Measurements from ENCODE around the gene VWA5B2. TPM values are rescaled to one million over a fixed set of nuclear protein-coding genes. Genes with fewer than 3 reads are reported as not detected.

VWA5B2 gene
- total RNA-seq, 1 donor from 2014 or later = 1.1 TPM

DNA sequence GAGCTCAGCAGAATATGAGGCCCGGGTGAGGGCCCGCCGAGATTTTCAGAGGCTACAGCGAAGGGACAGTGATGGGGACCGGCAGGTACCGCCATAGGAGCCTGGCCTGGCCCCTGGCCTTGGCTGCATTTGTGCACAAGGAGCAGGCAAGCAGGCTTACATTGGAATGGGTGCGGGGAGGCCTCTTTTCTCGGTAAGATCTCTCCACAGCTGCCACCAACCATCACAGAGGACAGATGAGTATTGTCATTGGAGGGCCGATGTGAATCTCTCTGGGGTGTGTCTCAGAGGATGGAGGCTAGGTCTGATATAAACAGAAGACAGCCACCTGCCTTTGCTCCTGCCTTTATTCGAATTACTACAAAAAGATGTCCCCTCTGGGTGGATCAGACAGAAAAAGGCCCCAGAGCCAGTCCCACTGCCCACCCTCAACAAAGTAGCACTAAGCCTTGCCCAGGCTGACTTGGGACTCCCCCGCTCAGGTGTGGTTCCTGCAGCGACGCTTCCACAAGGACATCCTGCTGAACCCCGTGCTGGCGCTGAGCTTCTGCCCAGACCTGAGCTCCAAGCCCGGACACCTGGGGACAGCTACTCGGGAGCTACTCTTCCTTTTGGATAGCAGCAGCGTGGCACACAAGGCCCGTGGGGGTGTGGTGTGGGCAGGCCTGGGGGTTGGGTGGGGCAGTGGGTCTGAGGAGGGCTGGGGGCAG, 5.4 kb downstream of the VWA5B2 start:
- no peaks in the 10 kb centered on the region for H3K9me3 Mint-ChIP-seq (ENCODE audit: unreplicated experiment)
- H3K36me3 Mint-ChIP-seq (ENCODE audit: low read depth, unreplicated experiment) = peaks cover 14% of the 10 kb centered on the region
- DNase-seq (ENCODE audit: low spot score) = no peak
- peaks cover 24% of the 10 kb centered on the region for H3K4me1 Mint-ChIP-seq (ENCODE audit: unreplicated experiment)
- H3K27me3 Mint-ChIP-seq (ENCODE audit: unreplicated experiment) = peaks cover 36% of the 10 kb centered on the region
- TF ChIP-seq, protein P1, sequence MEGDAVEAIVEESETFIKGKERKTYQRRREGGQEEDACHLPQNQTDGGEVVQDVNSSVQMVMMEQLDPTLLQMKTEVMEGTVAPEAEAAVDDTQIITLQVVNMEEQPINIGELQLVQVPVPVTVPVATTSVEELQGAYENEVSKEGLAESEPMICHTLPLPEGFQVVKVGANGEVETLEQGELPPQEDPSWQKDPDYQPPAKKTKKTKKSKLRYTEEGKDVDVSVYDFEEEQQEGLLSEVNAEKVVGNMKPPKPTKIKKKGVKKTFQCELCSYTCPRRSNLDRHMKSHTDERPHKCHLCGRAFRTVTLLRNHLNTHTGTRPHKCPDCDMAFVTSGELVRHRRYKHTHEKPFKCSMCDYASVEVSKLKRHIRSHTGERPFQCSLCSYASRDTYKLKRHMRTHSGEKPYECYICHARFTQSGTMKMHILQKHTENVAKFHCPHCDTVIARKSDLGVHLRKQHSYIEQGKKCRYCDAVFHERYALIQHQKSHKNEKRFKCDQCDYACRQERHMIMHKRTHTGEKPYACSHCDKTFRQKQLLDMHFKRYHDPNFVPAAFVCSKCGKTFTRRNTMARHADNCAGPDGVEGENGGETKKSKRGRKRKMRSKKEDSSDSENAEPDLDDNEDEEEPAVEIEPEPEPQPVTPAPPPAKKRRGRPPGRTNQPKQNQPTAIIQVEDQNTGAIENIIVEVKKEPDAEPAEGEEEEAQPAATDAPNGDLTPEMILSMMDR (IDR thresholded peaks at IDR 0.05; ENCODE audit: unreplicated experiment) = no peak
- no peak overlapping the region for H3K27ac Mint-ChIP-seq (ENCODE audit: unreplicated experiment)
- H3K4me3 Mint-ChIP-seq (ENCODE audit: unreplicated experiment) = no peak overlapping the region

DNA sequence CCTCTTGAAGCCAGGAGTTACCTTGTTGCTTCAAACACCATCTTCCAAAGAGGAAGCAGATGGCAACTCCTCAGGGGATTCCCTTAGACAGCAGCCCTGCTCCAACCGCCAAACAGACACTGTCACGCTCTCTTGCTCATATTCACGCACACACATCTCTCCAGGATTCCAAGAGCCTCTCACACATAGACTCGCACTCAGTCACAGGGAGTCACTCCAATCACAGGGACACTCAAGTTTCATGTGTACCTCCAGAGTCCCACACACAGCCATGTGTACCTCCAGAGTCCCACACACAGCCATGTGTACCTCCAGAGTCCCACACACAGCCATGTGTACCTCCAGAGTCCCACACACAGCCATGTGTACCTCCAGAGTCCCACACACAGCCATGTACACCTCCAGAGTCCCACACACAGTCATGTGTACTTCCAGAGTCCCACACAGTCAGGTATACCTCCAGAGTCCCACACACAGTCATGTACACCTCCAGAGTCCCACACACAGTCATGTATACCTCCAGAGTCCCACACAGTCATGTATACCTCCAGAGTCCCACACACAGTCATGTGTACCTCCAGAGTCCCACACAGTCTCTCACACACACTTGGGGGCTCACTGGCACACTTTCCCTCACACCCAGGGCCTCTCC, 6.1 kb downstream of the VWA5B2 start:
- peaks cover 39% of the 10 kb centered on the region for H3K27me3 Mint-ChIP-seq (ENCODE audit: unreplicated experiment)
- H3K4me3 Mint-ChIP-seq (ENCODE audit: unreplicated experiment) = peak overlapping the region; percentile 11
- H3K4me1 Mint-ChIP-seq (ENCODE audit: unreplicated experiment) = peaks cover 24% of the 10 kb centered on the region
- DNase-seq (ENCODE audit: low spot score) = no peak
- H3K36me3 Mint-ChIP-seq (ENCODE audit: low read depth, unreplicated experiment) = peaks cover 14% of the 10 kb centered on the region
- TF ChIP-seq, protein P1 (IDR thresholded peaks at IDR 0.05; ENCODE audit: unreplicated experiment) = no peak
- no peaks in the 10 kb centered on the region for H3K9me3 Mint-ChIP-seq (ENCODE audit: unreplicated experiment)
- H3K27ac Mint-ChIP-seq (ENCODE audit: unreplicated experiment) = no peak overlapping the region

DNA sequence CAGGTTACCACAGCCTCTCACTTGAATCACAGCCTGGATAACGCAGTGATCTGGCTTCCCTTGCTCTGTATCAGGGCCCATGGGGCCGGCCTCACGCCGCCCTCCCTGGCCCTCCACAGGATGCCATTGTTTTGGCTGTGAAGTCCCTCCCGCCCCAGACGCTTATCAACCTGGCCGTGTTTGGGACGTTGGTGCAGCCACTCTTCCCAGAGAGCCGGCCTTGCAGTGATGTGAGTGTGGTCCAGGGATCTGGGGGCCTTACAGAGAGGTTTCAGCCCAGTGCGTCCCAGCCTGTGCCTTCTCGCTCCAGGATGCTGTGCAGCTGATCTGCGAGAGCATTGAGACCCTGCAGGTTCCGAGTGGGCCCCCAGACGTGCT, 6.6 kb downstream of the VWA5B2 start:
- no peaks in the 10 kb centered on the region for H3K9me3 Mint-ChIP-seq (ENCODE audit: unreplicated experiment)
- peak overlapping the region; percentile 11 for H3K4me3 Mint-ChIP-seq (ENCODE audit: unreplicated experiment)
- DNase-seq (ENCODE audit: low spot score) = no peak

DNA sequence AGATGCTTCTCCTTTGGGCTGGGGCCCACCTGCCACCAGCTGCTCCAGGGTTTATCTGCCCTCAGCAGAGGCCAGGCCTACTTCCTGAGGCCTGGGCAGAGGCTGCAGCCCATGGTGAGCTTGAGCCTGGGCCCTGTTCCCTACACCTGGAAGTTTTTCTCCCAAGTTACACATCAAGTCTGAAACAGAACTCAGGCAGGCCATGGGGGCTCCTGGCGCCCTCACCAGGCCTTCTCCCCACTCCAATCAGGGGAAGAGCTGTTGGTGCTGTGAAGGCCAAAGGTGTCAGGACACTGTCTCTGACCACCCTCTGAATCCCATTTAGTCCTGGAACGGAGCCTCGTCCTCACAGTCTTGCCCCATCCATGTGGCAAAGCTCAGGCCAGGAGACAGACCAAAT, 7.3 kb downstream of the VWA5B2 start:
- DNase-seq (ENCODE audit: low spot score) = no peak
- no peaks in the 10 kb centered on the region for H3K9me3 Mint-ChIP-seq (ENCODE audit: unreplicated experiment)
- peaks cover 8% of the 10 kb centered on the region for H3K36me3 Mint-ChIP-seq (ENCODE audit: low read depth, unreplicated experiment)
- peaks cover 34% of the 10 kb centered on the region for H3K27me3 Mint-ChIP-seq (ENCODE audit: unreplicated experiment)
- TF ChIP-seq, protein P1 (IDR thresholded peaks at IDR 0.05; ENCODE audit: unreplicated experiment) = no peak
- no peak overlapping the region for H3K27ac Mint-ChIP-seq (ENCODE audit: unreplicated experiment)
- H3K4me3 Mint-ChIP-seq (ENCODE audit: unreplicated experiment) = no peak overlapping the region
- H3K4me1 Mint-ChIP-seq (ENCODE audit: unreplicated experiment) = peaks cover 16% of the 10 kb centered on the region

More for the DNA sequence above, 6.6 kb downstream of the VWA5B2 start:
- Mint-ChIP-seq H3K36me3 (ENCODE audit: low read depth, unreplicated experiment) (peaks cover 14% of the 10 kb centered on the region), H3K27me3 (ENCODE audit: unreplicated experiment) (peaks cover 40% of the 10 kb centered on the region), H3K27ac (ENCODE audit: unreplicated experiment) (no peak overlapping the region), H3K4me1 (ENCODE audit: unreplicated experiment) (peaks cover 22% of the 10 kb centered on the region)
- TF ChIP-seq, protein P1 (IDR thresholded peaks at IDR 0.05; ENCODE audit: unreplicated experiment) = no peak

DNA sequence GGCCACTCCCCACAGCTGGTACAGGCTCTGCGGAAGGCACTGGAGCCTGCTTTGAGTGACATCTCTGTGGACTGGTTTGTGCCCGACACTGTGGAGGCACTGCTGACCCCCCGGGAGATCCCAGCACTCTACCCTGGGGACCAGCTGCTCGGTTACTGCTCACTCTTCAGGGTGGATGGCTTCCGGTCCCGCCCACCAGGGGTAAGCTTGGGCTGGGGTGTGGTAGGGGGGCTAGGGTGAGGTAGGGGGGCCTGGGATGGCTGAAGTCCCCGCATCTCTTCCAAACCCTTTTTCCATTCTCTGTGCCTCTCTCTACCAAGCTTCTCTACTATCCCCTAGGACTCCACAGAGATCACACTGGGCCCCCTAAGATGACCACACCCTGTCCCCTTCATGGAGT, 7.8 kb downstream of the VWA5B2 start:
- peaks cover 28% of the 10 kb centered on the region for H3K27me3 Mint-ChIP-seq (ENCODE audit: unreplicated experiment)
- H3K4me1 Mint-ChIP-seq (ENCODE audit: unreplicated experiment) = peaks cover 14% of the 10 kb centered on the region
- no peak for DNase-seq (ENCODE audit: low spot score)
- H3K4me3 Mint-ChIP-seq (ENCODE audit: unreplicated experiment) = peak overlapping the region; percentile 45
- peaks cover 7% of the 10 kb centered on the region for H3K36me3 Mint-ChIP-seq (ENCODE audit: low read depth, unreplicated experiment)
- no peaks in the 10 kb centered on the region for H3K9me3 Mint-ChIP-seq (ENCODE audit: unreplicated experiment)
- TF ChIP-seq, protein P1 (IDR thresholded peaks at IDR 0.05; ENCODE audit: unreplicated experiment) = no peak
- no peak overlapping the region for H3K27ac Mint-ChIP-seq (ENCODE audit: unreplicated experiment)

Measured in endothelial cell (in vitro differentiated cells).